Neural crest cell (in vitro differentiated cells): ENCODE measurements around the gene BEX3. TPM values are rescaled to one million over a fixed set of nuclear protein-coding genes. Genes with fewer than 3 reads are reported as not detected.
A peak's percentile ranks its signal among the peaks of the same experiment; 100 is the strongest.

Source experiments
- DNase-seq: peaks from one replicate; pipeline ENCODE4 v3.0.0; 2021; ENCODE audit warnings: low read depth, mixed read lengths, low spot score
- H3K27ac Mint-ChIP-seq: one replicate; pipeline ENCODE4 v1.8.0; 2021; ENCODE audit warnings: mild to moderate bottlenecking, mixed read lengths; ENCODE audit not compliant: unreplicated experiment
- H3K27me3 Mint-ChIP-seq: 2 replicates; pipeline ENCODE4 v1.8.0; 2021; ENCODE audit warnings: low read depth, mild to moderate bottlenecking, mixed read lengths
- H3K36me3 Mint-ChIP-seq: 2 replicates; pipeline ENCODE4 v1.8.0; 2021; ENCODE audit warnings: low read depth, mild to moderate bottlenecking, mixed read lengths
- H3K4me1 Mint-ChIP-seq: 2 replicates; pipeline ENCODE4 v1.8.0; 2021; ENCODE audit warnings: mixed read lengths
- H3K4me3 Mint-ChIP-seq: one replicate; pipeline ENCODE4 v1.8.0; 2021; ENCODE audit warnings: mild to moderate bottlenecking, mixed read lengths
- H3K9me3 Mint-ChIP-seq: 2 replicates; pipeline ENCODE4 v1.8.0; 2021; ENCODE audit warnings: mixed read lengths
- long read RNA-seq: library from polyadenylated mRNA; unstranded; transcript quantifications from one replicate; pipeline ENCODE4 v2.0.0, GENCODE V29; 2020
- total RNA-seq: library from RNA; stranded (reverse); gene quantifications from 2 replicates; pipeline ENCODE4 v1.2.1, GENCODE V29; 2021
- TF ChIP-seq, protein P1 (sequence below): fragments of 200-600 bp; sonication (generic); conservative IDR thresholded peaks from 2 replicates; pipeline ENCODE4 v1.5.0; 2021; ENCODE audit warnings: antibody characterized with exemption, mild to moderate bottlenecking

The BEX3 gene
- 310 and 334 TPM in 2 replicates for total RNA-seq
- long read RNA-seq, transcript BEX3-201 (3 exons, 921 nt): major isoform, 69 of 108 reads
- long read RNA-seq, transcript BEX3-204 (3 exons, 913 nt): minor isoform, 23 of 108 reads
- long read RNA-seq, partial matches to known transcripts: 3 of 108 reads
- long read RNA-seq, other reads (novel, unspliced or antisense): 10 of 108 reads

DNA sequence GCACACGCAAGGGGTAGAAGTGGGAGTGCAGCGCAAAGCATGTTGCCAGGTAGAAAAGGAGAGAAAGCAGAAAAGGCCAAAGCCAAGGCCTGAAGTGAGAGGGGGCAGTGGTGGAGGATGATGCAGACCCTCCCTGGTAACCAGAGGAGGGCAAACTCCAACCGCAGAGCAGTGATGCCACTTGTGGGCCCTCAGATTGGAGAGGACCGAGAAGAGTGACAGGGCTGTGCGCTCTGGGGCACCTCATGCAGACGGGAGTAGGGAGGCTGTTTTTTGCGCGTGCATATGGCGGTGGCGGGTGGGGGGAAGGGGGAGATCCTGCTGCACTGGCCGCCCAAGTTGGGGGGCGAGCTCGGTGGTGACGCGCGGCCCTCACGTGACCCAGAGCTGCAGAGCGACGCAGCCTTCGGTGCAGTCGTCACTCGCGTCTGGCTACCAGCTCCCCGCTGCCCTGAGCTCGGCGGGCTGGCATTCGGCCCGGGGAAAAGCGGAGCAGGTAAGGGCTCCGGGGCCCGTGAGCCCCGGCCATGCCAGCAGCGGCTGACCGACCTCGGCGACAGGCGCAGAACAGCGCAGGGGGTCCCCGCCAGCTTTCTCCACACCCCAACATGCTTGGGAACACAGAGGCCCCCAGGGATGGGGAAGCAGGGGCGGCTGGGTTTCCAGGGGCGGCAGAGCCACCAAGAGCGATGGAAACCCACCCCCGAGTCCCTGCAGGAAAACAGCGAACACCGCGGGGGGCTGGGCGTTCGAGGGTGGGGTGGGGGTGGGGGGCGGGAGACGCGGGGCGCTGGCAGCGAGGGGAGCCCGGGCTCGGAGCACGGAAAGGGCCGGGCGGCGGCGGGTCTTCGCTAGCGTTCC, at the start of gene BEX3:
TSS of gene BEX3 (plus strand) at position 421 of the 861 bp plus-strand sequence. CDS start 984 bp downstream, outside the sequence.
- peaks cover 18% of the 10 kb centered on the region for H3K4me1 Mint-ChIP-seq
- H3K27ac Mint-ChIP-seq: peak within 1 kb of the TSS; percentile 98
- H3K27me3 Mint-ChIP-seq: no peaks in the 10 kb centered on the region
- H3K9me3 Mint-ChIP-seq: peaks cover 5% of the 10 kb centered on the region
- peaks cover 14% of the 10 kb centered on the region for H3K36me3 Mint-ChIP-seq
- H3K4me3 Mint-ChIP-seq: peak within 1 kb of the TSS; percentile 96
- peak; percentile 41 for DNase-seq
- TF ChIP-seq, protein P1, sequence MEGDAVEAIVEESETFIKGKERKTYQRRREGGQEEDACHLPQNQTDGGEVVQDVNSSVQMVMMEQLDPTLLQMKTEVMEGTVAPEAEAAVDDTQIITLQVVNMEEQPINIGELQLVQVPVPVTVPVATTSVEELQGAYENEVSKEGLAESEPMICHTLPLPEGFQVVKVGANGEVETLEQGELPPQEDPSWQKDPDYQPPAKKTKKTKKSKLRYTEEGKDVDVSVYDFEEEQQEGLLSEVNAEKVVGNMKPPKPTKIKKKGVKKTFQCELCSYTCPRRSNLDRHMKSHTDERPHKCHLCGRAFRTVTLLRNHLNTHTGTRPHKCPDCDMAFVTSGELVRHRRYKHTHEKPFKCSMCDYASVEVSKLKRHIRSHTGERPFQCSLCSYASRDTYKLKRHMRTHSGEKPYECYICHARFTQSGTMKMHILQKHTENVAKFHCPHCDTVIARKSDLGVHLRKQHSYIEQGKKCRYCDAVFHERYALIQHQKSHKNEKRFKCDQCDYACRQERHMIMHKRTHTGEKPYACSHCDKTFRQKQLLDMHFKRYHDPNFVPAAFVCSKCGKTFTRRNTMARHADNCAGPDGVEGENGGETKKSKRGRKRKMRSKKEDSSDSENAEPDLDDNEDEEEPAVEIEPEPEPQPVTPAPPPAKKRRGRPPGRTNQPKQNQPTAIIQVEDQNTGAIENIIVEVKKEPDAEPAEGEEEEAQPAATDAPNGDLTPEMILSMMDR: no peak

DNA sequence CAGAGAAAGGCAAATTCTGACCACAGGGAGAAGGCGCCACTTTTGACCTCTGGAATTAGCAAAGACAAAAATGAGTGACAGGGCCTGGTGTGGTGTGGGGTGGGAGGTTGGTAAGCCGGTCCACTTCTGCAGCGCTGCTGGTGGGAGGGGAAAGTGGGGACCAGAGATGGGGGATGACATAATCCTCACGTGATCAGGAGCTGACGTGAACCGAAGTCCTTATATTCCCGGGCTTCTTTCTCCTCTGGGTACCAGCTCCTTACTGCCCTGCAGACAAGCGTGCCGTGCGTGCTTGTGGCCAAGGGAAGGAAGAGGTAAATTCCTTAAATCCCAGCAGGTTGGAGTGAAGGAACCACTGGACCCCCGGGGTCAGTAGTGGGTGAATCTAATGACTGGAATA, 46.3 kb upstream of the BEX3 start, which contains the start of gene TCEAL7:
TSS of gene TCEAL7 (plus strand) at position 249 of the 400 bp plus-strand sequence. CDS start 1,165 bp downstream, outside the sequence.
- Mint-ChIP-seq H3K4me1 (peaks cover 25% of the 10 kb centered on the region), H3K9me3 (no peaks in the 10 kb centered on the region), H3K27me3 (no peaks in the 10 kb centered on the region), H3K36me3 (no peaks in the 10 kb centered on the region), H3K27ac (peak within 1 kb of the TSS; percentile 91), H3K4me3 (peak within 1 kb of the TSS; percentile 75)
- TF ChIP-seq, protein P1: no peak
- DNase-seq: no peak

DNA sequence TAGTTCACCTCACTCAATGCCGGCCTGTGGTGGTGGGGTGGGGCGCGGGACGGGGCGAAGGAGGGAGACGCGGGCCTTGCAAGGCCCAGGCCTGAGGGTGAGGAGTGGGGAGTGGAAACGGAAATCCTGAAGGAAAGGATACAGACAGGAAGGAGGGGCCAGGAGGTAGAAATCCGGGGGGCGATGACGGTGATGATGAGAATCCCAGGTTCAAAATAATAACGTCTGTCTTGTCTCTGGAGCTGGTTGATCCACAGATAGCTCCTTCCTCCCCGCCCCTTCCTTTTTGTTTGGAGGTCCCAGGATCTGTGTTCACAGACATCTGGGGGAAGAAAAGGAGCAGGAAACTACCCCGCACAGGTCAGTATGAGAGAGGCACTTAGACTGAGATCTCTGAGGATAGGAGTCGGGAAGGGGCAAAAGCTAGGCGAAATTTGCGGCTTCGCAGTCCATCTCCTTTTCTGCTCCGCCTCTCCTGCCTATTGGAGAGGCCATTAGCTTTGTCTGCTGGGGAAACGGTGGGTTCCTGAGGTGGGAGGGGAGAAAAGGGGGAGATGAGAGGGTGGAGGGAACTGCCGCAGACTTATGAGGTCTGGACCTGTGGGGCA, 45.6 kb upstream of the BEX3 start:
- H3K27ac Mint-ChIP-seq: peak overlapping the region; percentile 91
- no peaks in the 10 kb centered on the region for H3K9me3 Mint-ChIP-seq
- no peaks in the 10 kb centered on the region for H3K27me3 Mint-ChIP-seq
- peak overlapping the region; percentile 75 for H3K4me3 Mint-ChIP-seq
- TF ChIP-seq, protein P1: no peak
- no peaks in the 10 kb centered on the region for H3K36me3 Mint-ChIP-seq
- peaks cover 25% of the 10 kb centered on the region for H3K4me1 Mint-ChIP-seq
- no peak for DNase-seq

DNA sequence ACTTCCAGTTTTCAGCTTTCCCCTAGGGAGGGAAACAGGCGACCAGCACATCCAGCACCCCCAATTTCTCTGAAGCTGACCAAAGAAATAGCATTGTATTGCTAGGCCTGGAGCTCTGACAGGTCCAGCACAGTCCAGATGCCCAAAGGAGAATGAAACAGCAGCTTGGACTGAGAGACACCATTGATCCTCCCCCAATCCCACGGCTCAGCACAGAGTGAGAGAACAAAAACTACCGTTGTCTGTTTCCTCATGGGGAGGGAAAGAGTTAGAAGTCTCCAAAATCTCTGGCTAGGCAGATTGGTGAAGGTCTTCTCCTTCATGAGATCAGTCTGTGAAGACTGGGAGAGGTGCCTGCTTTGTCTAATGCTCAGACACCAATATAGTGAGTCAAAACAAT, 37.7 kb upstream of the BEX3 start:
- H3K4me3 Mint-ChIP-seq: no peak overlapping the region
- DNase-seq: no peak
- H3K27me3 Mint-ChIP-seq: no peaks in the 10 kb centered on the region
- no peaks in the 10 kb centered on the region for H3K4me1 Mint-ChIP-seq
- H3K36me3 Mint-ChIP-seq: no peaks in the 10 kb centered on the region
- TF ChIP-seq, protein P1: no peak
- no peaks in the 10 kb centered on the region for H3K9me3 Mint-ChIP-seq
- no peak overlapping the region for H3K27ac Mint-ChIP-seq

DNA sequence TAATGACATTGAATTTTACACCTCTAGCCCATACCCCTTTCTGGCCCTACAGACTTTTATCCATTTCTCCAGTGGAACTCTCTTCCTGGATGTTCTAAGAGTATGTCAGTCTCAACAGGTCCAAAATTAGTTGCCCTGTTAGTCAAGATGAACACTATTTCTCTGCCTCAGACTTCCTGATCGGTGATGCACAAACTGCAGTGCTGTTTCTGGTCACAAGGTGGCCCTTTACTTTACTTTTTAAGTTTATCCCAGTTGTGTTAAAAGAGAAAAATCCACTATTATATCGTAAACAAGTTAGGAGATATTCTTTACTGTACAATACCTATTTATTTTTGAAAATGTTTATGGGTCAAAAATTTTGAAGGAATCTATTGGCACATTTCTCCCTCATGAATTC, 33.2 kb upstream of the BEX3 start:
- DNase-seq: no peak
- no peak overlapping the region for H3K27ac Mint-ChIP-seq
- no peaks in the 10 kb centered on the region for H3K4me1 Mint-ChIP-seq

More for the DNA sequence above, 33.2 kb upstream of the BEX3 start:
- TF ChIP-seq, protein P1: peak; percentile 77
- Mint-ChIP-seq H3K36me3 (no peaks in the 10 kb centered on the region), H3K9me3 (no peaks in the 10 kb centered on the region), H3K4me3 (no peak overlapping the region), H3K27me3 (peaks cover 2% of the 10 kb centered on the region)
